Gastroesophageal sphincter (tissue), 4 donors: ENCODE results near the gene SCARB2. TPM values are rescaled to one million over a fixed set of nuclear protein-coding genes. Genes with fewer than 3 reads are reported as not detected.
A peak's percentile ranks its signal among the peaks of the same experiment; 100 is the strongest.

Experiments
- ATAC-seq: fragments of 150-250 bp; one replicate; pipeline ENCODE4 v1.9.1; 2016; ENCODE audit warnings: mild to moderate bottlenecking, moderate library complexity
- H3K27ac ChIP-seq, 4 donors: fragments of 200-600 bp; sonication (generic) in 3 of 4; 1 replicate in 3 of 4; 2 replicates in 1 of 4; pipeline ENCODE4 v1.5.1; 2016 to 2019
- H3K27me3 ChIP-seq: fragments of 200-600 bp; sonication (generic); one replicate; pipeline ENCODE4 v1.5.1; 2019
- H3K36me3 ChIP-seq, 2 donors: fragments of 200-600 bp; sonication (generic); one replicate each; pipeline ENCODE4 v1.5.1; 2019; ENCODE audit warnings: control low read depth in 1 of 2
- H3K4me1 ChIP-seq, 3 donors: fragments of 200-600 bp; sonication (generic); 1 replicate in 2 of 3; 2 replicates in 1 of 3; pipeline ENCODE4 v1.5.1; 2016 to 2019; ENCODE audit warnings: control low read depth in 2 of 3
- H3K4me3 ChIP-seq, 2 donors: fragments of 200-600 bp; sonication (generic); one replicate each; pipeline ENCODE4 v1.5.1; 2019; ENCODE audit warnings: mild to moderate bottlenecking in 1 of 2, moderate library complexity in 1 of 2
- H3K9me3 ChIP-seq, 3 donors: fragments of 200-600 bp; sonication (generic); one replicate each; pipeline ENCODE4 v1.5.1; 2017 to 2019; ENCODE audit warnings: control low read depth in 2 of 3
- CTCF ChIP-seq, 4 experiments: fragments of 200-600 bp in 2 of 4; fragments of 450-650 bp in 2 of 4; sonication (generic) in 1 of 4; IDR thresholded peaks; one replicate each; pipeline ENCODE4 v1.5.1; 2017 to 2019; ENCODE audit warnings: antibody characterized with exemption in 4 of 4, mild to moderate bottlenecking in 2 of 4, moderate library complexity in 2 of 4
- EP300 ChIP-seq: sonication (generic); formaldehyde crosslinking; IDR thresholded peaks from one replicate; pipeline ENCODE4 v1.6.1; 2017; ENCODE audit warnings: antibody characterized with exemption, mild to moderate bottlenecking
- POLR2A ChIP-seq, 2 donors: fragments of 450-650 bp; IDR thresholded peaks; one replicate each; pipeline ENCODE4 v1.6.1; 2017; ENCODE audit warnings: antibody characterized with exemption in 2 of 2, mild to moderate bottlenecking in 2 of 2, moderate library complexity in 1 of 2
- POLR2AphosphoS5 ChIP-seq: sonication (generic); formaldehyde crosslinking; IDR thresholded peaks from one replicate; pipeline ENCODE4 v1.6.1; 2017; ENCODE audit warnings: antibody characterized with exemption
- WGBS, 2 donors: methylation state at CpG; one replicate each; pipeline ENCODE4 v1.1.5; 2018; ENCODE audit warnings: low coverage in 1 of 2; 5-methylcytosine and 5-hydroxymethylcytosine counted together
- total RNA-seq, 4 donors: library from RNA; depleted of rRNA; stranded (reverse); fragments of >200 nt; gene quantifications; one replicate each; pipeline ENCODE4 v1.1.0, GENCODE V29; 2016

SCARB2 gene
- total RNA-seq, 4 donors from 2014 or later, result 121 to 169 (median 130) TPM

- 0 to 1% methylated on average over 11 to 19 of the region's 31 CpGs for WGBS, 2 donors
- TF ChIP-seq POLR2A (IDR thresholded peaks at IDR 0.05) (no peak), EP300 (no peak), CTCF (IDR thresholded peaks at IDR 0.05) (no peak), POLR2AphosphoS5 (no peak)
- Histone ChIP-seq H3K27me3 (no peaks in the 10 kb centered on the region), H3K4me1 (peaks cover 5 to 36% (median 14%) of the 10 kb centered on the region in 3 donors), H3K36me3 (peaks cover 0 to 15% of the 10 kb centered on the region in 2 donors), H3K4me3 (peak overlapping the region; percentile 87 to 97), H3K27ac (peak overlapping the region; percentile 88 to 94 (median 91)), H3K9me3 (no peaks in the 10 kb centered on the region)
- peak; percentile 32 for ATAC-seq
These were observed 66.0 kb downstream of the SCARB2 start for GRCh38 chr4:76147454-76148141.

GRCh38 chr4:76144546-76144945 lies 69.1 kb downstream of the SCARB2 start:
- Histone ChIP-seq H3K4me1 (peaks cover 5 to 33% (median 14%) of the 10 kb centered on the region in 3 donors), H3K9me3 (no peaks in the 10 kb centered on the region), H3K27ac (no peak overlapping the region), H3K4me3 (no peak overlapping the region), H3K27me3 (no peaks in the 10 kb centered on the region), H3K36me3 (peaks cover 0 to 45% of the 10 kb centered on the region in 2 donors)
- TF ChIP-seq EP300 (no peak), CTCF (IDR thresholded peaks at IDR 0.05) (no peak), POLR2AphosphoS5 (no peak)
- no peak for ATAC-seq

- TF ChIP-seq CTCF (IDR thresholded peaks at IDR 0.05) (no peak), POLR2AphosphoS5 (no peak), EP300 (no peak), POLR2A (IDR thresholded peaks at IDR 0.05) (no peak)
- peaks cover 0 to 77% of the 10 kb centered on the region in 2 donors for H3K36me3 ChIP-seq
- no peaks in the 10 kb centered on the region for H3K9me3 ChIP-seq
- H3K27ac ChIP-seq, result no peak overlapping the region
- H3K4me3 ChIP-seq, result no peak overlapping the region
- no peaks in the 10 kb centered on the region for H3K27me3 ChIP-seq
- WGBS, 2 donors, result 91 to 93% methylated on average over 3 of the region's 3 CpGs
- peaks cover 0 to 16% (median 6%) of the 10 kb centered on the region in 3 donors for H3K4me1 ChIP-seq
- ATAC-seq, result no peak
These were observed 72.4 kb downstream of the SCARB2 start for GRCh38 chr4:76141241-76141640.

- no peak overlapping the region for H3K4me3 ChIP-seq
- TF ChIP-seq CTCF (IDR thresholded peaks at IDR 0.05) (no peak), EP300 (no peak), POLR2AphosphoS5 (no peak), POLR2A (IDR thresholded peaks at IDR 0.05) (no peak)
- 100% methylated on average over 3 of the region's 3 CpGs for WGBS, 2 donors
- H3K4me1 ChIP-seq, result no peaks in the 10 kb centered on the region
- no peaks in the 10 kb centered on the region for H3K27me3 ChIP-seq
- H3K27ac ChIP-seq, result no peak overlapping the region
- H3K9me3 ChIP-seq, result no peaks in the 10 kb centered on the region
- peaks cover 0 to 69% of the 10 kb centered on the region in 2 donors for H3K36me3 ChIP-seq
- ATAC-seq, result no peak
These were observed 85.9 kb downstream of the SCARB2 start for GRCh38 chr4:76127754-76128153.

GRCh38 chr4:76125816-76126215 lies 87.8 kb downstream of the SCARB2 start:
- Histone ChIP-seq H3K27ac (no peak overlapping the region), H3K9me3 (no peaks in the 10 kb centered on the region), H3K4me3 (no peak overlapping the region), H3K36me3 (peaks cover 0 to 73% of the 10 kb centered on the region in 2 donors), H3K27me3 (no peaks in the 10 kb centered on the region), H3K4me1 (no peaks in the 10 kb centered on the region)
- no peak for ATAC-seq
- TF ChIP-seq EP300 (no peak), CTCF (IDR thresholded peaks at IDR 0.05) (no peak), POLR2A (IDR thresholded peaks at IDR 0.05) (no peak), POLR2AphosphoS5 (no peak)
